Ishikawa (cell line): ENCODE results near the gene CD9.

Experiments
- EP300 ChIP-seq: IDR thresholded peaks from 2 replicates; pipeline ENCODE4 v1.6.1; 2012; ENCODE audit warnings: borderline replicate concordance
- TCF12 ChIP-seq: IDR thresholded peaks from 2 replicates; pipeline ENCODE4 v1.6.1; 2012; ENCODE audit warnings: low read depth
- YY1 ChIP-seq: IDR thresholded peaks from 2 replicates; pipeline ENCODE4 v1.6.1; 2012; ENCODE audit warnings: low read depth

GRCh38 chr12:6202846-6203245 is 2.6 kb downstream of the CD9 start:
- TF ChIP-seq YY1 (no peak), TCF12 (no peak), EP300 (no peak)
